ENCODE results near the gene MCF2L2. TPM values are rescaled to one million over a fixed set of nuclear protein-coding genes. Genes with fewer than 3 reads are reported as not detected.

The MCF2L2 gene
- total and polyA plus RNA-seq, 9 of the 15 experiments (the other 6 are each of a cell fraction or from before 2014, with no cell fraction given): 0.56 to 4.2 (median 3.0) TPM

DNA sequence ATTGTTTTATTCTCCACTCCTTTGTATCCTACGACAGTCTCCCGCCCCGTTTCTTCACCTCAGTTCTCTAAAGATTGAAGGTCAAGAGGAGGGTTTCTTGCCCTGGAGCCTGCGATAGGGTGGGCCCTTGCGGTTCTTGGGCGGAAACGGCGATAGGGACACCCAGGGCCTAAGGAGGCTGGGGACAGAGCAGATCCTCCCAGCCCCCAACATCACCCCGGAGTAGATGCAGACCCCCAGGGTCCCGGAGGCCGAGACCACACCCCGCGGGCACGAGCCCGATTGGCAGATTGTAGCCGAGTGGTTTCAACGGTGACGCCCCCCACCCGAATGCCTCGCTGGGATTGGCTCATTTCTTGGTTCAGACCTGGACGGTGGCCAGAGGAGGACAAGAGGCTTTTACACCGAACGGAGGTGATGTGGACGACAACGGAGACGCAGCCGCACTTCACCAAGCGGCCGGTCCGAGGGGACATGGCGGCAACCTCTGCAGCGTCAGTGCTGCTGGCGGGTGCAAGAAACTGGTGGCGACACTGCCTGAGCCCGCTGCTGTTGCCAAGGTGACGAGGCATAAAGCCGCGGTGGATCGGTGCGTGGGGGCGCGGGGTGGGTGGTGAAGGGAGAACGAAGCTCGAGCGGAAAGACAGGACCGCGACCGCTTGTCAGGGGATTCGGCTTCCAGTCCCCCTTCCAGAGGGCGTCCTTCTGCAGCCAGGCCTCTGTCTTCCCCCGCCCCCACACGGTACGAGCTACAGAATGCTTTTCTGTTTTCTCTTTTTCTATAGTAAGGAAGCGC is 19.0 kb upstream of the MCF2L2 start:
- peak overlapping the region; percentile 76 for H3K4me3 ChIP-seq
- H3K27ac ChIP-seq (ENCODE audit: extremely low read depth, low read depth, low read length): peak overlapping the region; percentile 88
- peaks cover 31% of the 10 kb centered on the region for H3K79me2 ChIP-seq (ENCODE audit: control insufficient read depth, insufficient read depth, low read length)
- intact Hi-C loops (cut with micrococcal nuclease) (loop anchor here (5.0 kb wide), 2 partner anchors 35 to 55 kb away; no protein-coding TSS in a partner anchor), in situ Hi-C loops (cut with MboI) (no loop called here)
- under 1% methylated on average over 53 of the region's 54 CpGs for WGBS (ENCODE audit: insufficient coverage, low coverage, missing lambda C conversion rate)
- peaks cover 0 to 7% of the 10 kb centered on the region in 2 experiments; a peak in 2 of 5 replicates for H3K4me1 ChIP-seq (replicated peaks in 1 of 2; ENCODE audit: control insufficient read depth in 2 of 2, insufficient read depth in 2 of 2, low read length in 2 of 2)
- H4K20me1 ChIP-seq (replicated peaks; ENCODE audit: control insufficient read depth, insufficient read depth, low read length): no peaks in the 10 kb centered on the region
- peak; percentile 92 for ATAC-seq
- H3K9me1 ChIP-seq (ENCODE audit: control insufficient read depth, insufficient read depth, low read length): no peaks in the 10 kb centered on the region
- peaks cover 16% of the 10 kb centered on the region for H3K9me3 ChIP-seq (replicated peaks; ENCODE audit: control insufficient read depth, insufficient read depth, low read depth, low read length)
- peak overlapping the region; percentile 79 to 97 for H3K9ac ChIP-seq (ENCODE audit: insufficient read depth in 1 of 2, low read depth in 2 of 2, low read length in 2 of 2)
- POLR2A ChIA-PET: interaction anchor here (0.5 to 3.6 kb wide), 10 partner anchors 8 to 610 kb away, joined by 3 to 19 read pairs (median 3); partner anchors contain the start of gene PARL
- peak; percentile 94 for FAIRE-seq
- H2AFZ ChIP-seq (ENCODE audit: low read depth, low read length): peak overlapping the region; percentile 98
- H3K4me2 ChIP-seq (ENCODE audit: insufficient read depth, low read length): peak overlapping the region; percentile 96
- peaks cover 9% of the 10 kb centered on the region; the same call in 1 of the 3 replicates for H3K36me3 ChIP-seq (ENCODE audit: control insufficient read depth, insufficient read depth, low read length)
- no TSS peak for BruUV-seq (replicated peaks)
- CTCF ChIA-PET (ENCODE audit: low intra/inter-chr PET ratio): interaction anchor here (1.1 to 1.2 kb wide), 2 partner anchors 65 to 317 kb away, joined by 3 to 4 read pairs; no protein-coding TSS in a partner anchor
- H3K27me3 ChIP-seq (ENCODE audit: control insufficient read depth in 2 of 2, insufficient read depth in 2 of 2, low read length in 2 of 2): no peaks in the 10 kb centered on the region
- DNase-seq (ENCODE audit: extremely low read depth in 1 of 4, low spot score in 3 of 4): peak; percentile 91 to 98 (median 92)
- TF ChIP-seq SNRNP70 (optimal IDR thresholded peaks at IDR 0.05; ENCODE audit: low read depth, low read length) (no peak), HDAC6 (IDR thresholded peaks at IDR 0.05; ENCODE audit: low read depth, low read length) (no peak), CBFA2T2 (conservative IDR thresholded peaks at IDR 0.05) (no peak), EP300 (IDR thresholded peaks at IDR 0.05; ENCODE audit: low read length) (0 out of 2 replicates have a peak, but pooled peaks have one; percentile 24), HMGN3 (IDR thresholded peaks at IDR 0.05; ENCODE audit: borderline replicate concordance, extremely low read depth, insufficient read length, low read depth, low read length) (peak; percentile 70), ZBTB7A (IDR thresholded peaks at IDR 0.05; ENCODE audit: borderline replicate concordance, control insufficient read depth, low read depth, low read length) (peak; percentile 96), NFIX (CRISPR knock-in tag; IDR thresholded peaks at IDR 0.05; ENCODE audit: low read depth) (no peak), HDAC2 (IDR thresholded peaks at IDR 0.05) (peak; percentile 90), ZNF785 (CRISPR knock-in tag; IDR thresholded peaks at IDR 0.05) (no peak)
- TF ChIP-seq, protein P1, sequence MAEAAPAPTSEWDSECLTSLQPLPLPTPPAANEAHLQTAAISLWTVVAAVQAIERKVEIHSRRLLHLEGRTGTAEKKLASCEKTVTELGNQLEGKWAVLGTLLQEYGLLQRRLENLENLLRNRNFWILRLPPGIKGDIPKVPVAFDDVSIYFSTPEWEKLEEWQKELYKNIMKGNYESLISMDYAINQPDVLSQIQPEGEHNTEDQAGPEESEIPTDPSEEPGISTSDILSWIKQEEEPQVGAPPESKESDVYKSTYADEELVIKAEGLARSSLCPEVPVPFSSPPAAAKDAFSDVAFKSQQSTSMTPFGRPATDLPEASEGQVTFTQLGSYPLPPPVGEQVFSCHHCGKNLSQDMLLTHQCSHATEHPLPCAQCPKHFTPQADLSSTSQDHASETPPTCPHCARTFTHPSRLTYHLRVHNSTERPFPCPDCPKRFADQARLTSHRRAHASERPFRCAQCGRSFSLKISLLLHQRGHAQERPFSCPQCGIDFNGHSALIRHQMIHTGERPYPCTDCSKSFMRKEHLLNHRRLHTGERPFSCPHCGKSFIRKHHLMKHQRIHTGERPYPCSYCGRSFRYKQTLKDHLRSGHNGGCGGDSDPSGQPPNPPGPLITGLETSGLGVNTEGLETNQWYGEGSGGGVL (CRISPR knock-in tag; IDR thresholded peaks at IDR 0.05): no peak
- TF ChIP-seq, protein P2, sequence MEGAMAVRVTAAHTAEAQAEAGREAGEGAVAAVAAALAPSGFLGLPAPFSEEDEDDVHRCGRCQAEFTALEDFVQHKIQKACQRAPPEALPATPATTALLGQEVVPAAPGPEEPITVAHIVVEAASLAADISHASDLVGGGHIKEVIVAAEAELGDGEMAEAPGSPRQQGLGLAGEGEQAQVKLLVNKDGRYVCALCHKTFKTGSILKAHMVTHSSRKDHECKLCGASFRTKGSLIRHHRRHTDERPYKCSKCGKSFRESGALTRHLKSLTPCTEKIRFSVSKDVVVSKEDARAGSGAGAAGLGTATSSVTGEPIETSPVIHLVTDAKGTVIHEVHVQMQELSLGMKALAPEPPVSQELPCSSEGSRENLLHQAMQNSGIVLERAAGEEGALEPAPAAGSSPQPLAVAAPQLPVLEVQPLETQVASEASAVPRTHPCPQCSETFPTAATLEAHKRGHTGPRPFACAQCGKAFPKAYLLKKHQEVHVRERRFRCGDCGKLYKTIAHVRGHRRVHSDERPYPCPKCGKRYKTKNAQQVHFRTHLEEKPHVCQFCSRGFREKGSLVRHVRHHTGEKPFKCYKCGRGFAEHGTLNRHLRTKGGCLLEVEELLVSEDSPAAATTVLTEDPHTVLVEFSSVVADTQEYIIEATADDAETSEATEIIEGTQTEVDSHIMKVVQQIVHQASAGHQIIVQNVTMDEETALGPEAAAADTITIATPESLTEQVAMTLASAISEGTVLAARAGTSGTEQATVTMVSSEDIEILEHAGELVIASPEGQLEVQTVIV (CRISPR knock-in tag; IDR thresholded peaks at IDR 0.05; ENCODE audit: borderline replicate concordance): 0 out of 2 replicates have a peak, but pooled peaks have one; percentile 17
- TF ChIP-seq, protein P3, sequence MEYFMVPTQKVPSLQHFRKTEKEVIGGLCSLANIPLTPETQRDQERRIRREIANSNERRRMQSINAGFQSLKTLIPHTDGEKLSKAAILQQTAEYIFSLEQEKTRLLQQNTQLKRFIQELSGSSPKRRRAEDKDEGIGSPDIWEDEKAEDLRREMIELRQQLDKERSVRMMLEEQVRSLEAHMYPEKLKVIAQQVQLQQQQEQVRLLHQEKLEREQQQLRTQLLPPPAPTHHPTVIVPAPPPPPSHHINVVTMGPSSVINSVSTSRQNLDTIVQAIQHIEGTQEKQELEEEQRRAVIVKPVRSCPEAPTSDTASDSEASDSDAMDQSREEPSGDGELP (CRISPR knock-in tag; IDR thresholded peaks at IDR 0.05; ENCODE audit: borderline replicate concordance): peak; percentile 87
- TF ChIP-seq, protein P4, sequence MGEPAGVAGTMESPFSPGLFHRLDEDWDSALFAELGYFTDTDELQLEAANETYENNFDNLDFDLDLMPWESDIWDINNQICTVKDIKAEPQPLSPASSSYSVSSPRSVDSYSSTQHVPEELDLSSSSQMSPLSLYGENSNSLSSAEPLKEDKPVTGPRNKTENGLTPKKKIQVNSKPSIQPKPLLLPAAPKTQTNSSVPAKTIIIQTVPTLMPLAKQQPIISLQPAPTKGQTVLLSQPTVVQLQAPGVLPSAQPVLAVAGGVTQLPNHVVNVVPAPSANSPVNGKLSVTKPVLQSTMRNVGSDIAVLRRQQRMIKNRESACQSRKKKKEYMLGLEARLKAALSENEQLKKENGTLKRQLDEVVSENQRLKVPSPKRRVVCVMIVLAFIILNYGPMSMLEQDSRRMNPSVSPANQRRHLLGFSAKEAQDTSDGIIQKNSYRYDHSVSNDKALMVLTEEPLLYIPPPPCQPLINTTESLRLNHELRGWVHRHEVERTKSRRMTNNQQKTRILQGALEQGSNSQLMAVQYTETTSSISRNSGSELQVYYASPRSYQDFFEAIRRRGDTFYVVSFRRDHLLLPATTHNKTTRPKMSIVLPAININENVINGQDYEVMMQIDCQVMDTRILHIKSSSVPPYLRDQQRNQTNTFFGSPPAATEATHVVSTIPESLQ (CRISPR knock-in tag; IDR thresholded peaks at IDR 0.05): 0 out of 2 replicates have a peak, but pooled peaks have one; percentile 78
